ENCODE data around the gene PRAC1. TPM values are rescaled to one million over a fixed set of nuclear protein-coding genes. Genes with fewer than 3 reads are reported as not detected.

The PRAC1 gene
- polyA plus RNA-seq, 4 donors: not detected

Other genes starting within 250 kb of the PRAC1 start
- gene HOXB1, start 191.5 kb downstream of the PRAC1 start, polyA plus RNA-seq: not detected
- 1 to 10 TPM in 3 of 4 donors, under 1 TPM in 1; 0.89 to 9.5 (median 6.2) TPM for gene HOXB2, start 177.4 kb downstream of the PRAC1 start, polyA plus RNA-seq
- gene HOXB4, start 144.2 kb downstream of the PRAC1 start, polyA plus RNA-seq: 1 to 10 TPM in 2 of 4 donors, under 1 TPM in 1, not detected in 1; 0.27 to 3.1 (median 2.2) TPM
- 10 to 100 TPM in 1 of 4 donors, 1 to 10 TPM in 2, not detected in 1; 1.4 to 19.6 (median 5.7) TPM for gene HOXB3, start 132.3 kb downstream of the PRAC1 start, polyA plus RNA-seq
- 1 to 10 TPM in 2 of 4 donors, not detected in 2; 5.8 to 9.8 TPM for gene HOXB5, start 128.7 kb downstream of the PRAC1 start, polyA plus RNA-seq
- gene HOXB6, start 117.5 kb downstream of the PRAC1 start, polyA plus RNA-seq: 10 to 100 TPM in 1 of 4 donors, 1 to 10 TPM in 2, under 1 TPM in 1; 0.45 to 17.5 (median 4.0) TPM
- gene HOXB7, start 111.5 kb downstream of the PRAC1 start, polyA plus RNA-seq: 10 to 100 TPM in 1 of 4 donors, 1 to 10 TPM in 2, not detected in 1; 4.3 to 13.9 (median 4.9) TPM
- gene HOXB8, start 107.2 kb downstream of the PRAC1 start, polyA plus RNA-seq: 1 to 10 TPM in 1 of 4 donors, under 1 TPM in 1, not detected in 2; 0.12 to 2.9 TPM
- gene HOXB9, start 96.2 kb downstream of the PRAC1 start, polyA plus RNA-seq: 10 to 100 TPM in 1 of 4 donors, under 1 TPM in 2, not detected in 1; 0.07 to 16.7 (median 0.54) TPM
- gene PRAC2, start 667 bp upstream of the PRAC1 start, polyA plus RNA-seq: not detected
- gene HOXB13, start 6.2 kb upstream of the PRAC1 start, polyA plus RNA-seq: under 1 TPM in 1 of 4 donors, not detected in 3; 0.22 TPM
- 1 to 10 TPM; 1.6 to 4.2 (median 2.9) TPM for gene TTLL6, start 94.7 kb upstream of the PRAC1 start, polyA plus RNA-seq
- 100 to 1,000 TPM in 1 of 4 donors, 10 to 100 TPM in 3; 72.1 to 170 (median 87.8) TPM for gene CALCOCO2, start 108.5 kb upstream of the PRAC1 start, polyA plus RNA-seq
- gene ATP5MC1, start 170.3 kb upstream of the PRAC1 start, polyA plus RNA-seq: 100 to 1,000 TPM; 177 to 579 (median 438) TPM
- gene UBE2Z, start 185.9 kb upstream of the PRAC1 start, polyA plus RNA-seq: 10 to 100 TPM; 39.1 to 67.7 (median 43.7) TPM
- gene SNF8, start 222.3 kb upstream of the PRAC1 start, polyA plus RNA-seq: 100 to 1,000 TPM in 3 of 4 donors, 10 to 100 TPM in 1; 96.3 to 159 (median 151) TPM
- 100 to 1,000 TPM in 1 of 4 donors, 10 to 100 TPM in 2, not detected in 1; 40.0 to 167 (median 65.1) TPM for gene GIP, start 246.1 kb upstream of the PRAC1 start, polyA plus RNA-seq

Data from small intestine (tissue), 4 donors.